ENCODE results near the gene ARHGAP44. TPM values are rescaled to one million over a fixed set of nuclear protein-coding genes. Genes with fewer than 3 reads are reported as not detected.

ARHGAP44 gene
- total and polyA plus RNA-seq, 2 experiments from 2014 or later: 5.8 to 16.4 TPM

DNA sequence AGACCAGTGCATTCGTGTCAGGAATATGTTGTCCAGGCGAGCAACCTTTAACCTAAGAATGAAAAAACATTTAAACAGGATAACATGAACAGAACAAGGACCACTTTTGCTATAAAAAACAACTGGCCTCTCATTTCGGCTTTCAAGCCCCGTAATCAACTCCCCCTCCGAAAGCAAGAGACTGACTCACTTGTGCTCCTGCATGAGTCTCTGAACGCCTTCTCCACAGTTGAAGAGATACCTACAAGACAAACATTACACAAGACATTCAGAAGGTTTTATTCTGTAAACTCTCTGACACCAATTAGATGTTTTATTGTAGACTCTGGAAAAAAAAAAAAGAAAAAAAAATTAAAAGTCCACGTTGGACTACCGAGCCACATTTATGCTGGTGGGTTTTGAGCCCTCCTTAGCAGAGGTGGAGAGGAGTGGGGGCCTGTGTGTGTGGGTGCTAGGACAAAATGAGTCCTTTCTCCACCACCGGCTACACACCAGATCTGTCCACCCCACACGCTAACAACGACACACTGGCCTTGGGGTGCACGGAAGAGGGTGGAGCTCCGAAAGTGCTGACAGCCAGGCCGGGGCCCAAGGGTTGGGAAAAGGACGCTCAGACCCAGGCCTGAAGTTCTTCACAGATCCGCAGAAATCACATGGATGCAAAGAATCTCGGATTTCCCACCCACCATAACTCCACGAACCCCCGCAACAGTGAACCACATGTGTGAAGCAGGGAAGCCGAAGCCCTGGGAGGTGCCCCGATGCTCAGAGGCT, 227.8 kb downstream of the ARHGAP44 start:
- Mint-ChIP-seq H3K4me1 (peaks cover 4% of the 10 kb centered on the region; the same call in 1 of the 3 replicates), H3K27ac (peak overlapping the region; percentile 89), H3K36me3 (ENCODE audit: low read depth) (peaks cover 48% of the 10 kb centered on the region), H3K27me3 (ENCODE audit: insufficient read depth, low read depth, poor library complexity) (no peaks in the 10 kb centered on the region), H3K9me3 (no peaks in the 10 kb centered on the region), H3K4me3 (peak overlapping the region; percentile 95)
- H3K9me2 ChIP-seq (ENCODE audit: insufficient read depth): no peaks in the 10 kb centered on the region
- peaks cover 42% of the 10 kb centered on the region for H3K36me3 ChIP-seq (ENCODE audit: insufficient read depth)
- H3K27me3 ChIP-seq (ENCODE audit: insufficient read depth): no peaks in the 10 kb centered on the region
- no peaks in the 10 kb centered on the region for H3K4me1 ChIP-seq (ENCODE audit: insufficient read depth)
- peak overlapping the region; percentile 91 for H3K4me2 ChIP-seq
- DNase-seq (ENCODE audit: low spot score) (no peak), ATAC-seq (peak; percentile 22)
- peaks cover 9% of the 10 kb centered on the region; the same call in 1 of the 2 replicates for H4K20me1 ChIP-seq (replicated peaks; ENCODE audit: insufficient read depth)
- peak overlapping the region; percentile 94 for H3K4me3 ChIP-seq
- peak overlapping the region; percentile 83; the same call in 1 of the 2 replicates for H2AFZ ChIP-seq
- no peak for TF ChIP-seq STAT1 (IDR thresholded peaks at IDR 0.05; ENCODE audit: unreplicated experiment)
- TF ChIP-seq, protein P1, sequence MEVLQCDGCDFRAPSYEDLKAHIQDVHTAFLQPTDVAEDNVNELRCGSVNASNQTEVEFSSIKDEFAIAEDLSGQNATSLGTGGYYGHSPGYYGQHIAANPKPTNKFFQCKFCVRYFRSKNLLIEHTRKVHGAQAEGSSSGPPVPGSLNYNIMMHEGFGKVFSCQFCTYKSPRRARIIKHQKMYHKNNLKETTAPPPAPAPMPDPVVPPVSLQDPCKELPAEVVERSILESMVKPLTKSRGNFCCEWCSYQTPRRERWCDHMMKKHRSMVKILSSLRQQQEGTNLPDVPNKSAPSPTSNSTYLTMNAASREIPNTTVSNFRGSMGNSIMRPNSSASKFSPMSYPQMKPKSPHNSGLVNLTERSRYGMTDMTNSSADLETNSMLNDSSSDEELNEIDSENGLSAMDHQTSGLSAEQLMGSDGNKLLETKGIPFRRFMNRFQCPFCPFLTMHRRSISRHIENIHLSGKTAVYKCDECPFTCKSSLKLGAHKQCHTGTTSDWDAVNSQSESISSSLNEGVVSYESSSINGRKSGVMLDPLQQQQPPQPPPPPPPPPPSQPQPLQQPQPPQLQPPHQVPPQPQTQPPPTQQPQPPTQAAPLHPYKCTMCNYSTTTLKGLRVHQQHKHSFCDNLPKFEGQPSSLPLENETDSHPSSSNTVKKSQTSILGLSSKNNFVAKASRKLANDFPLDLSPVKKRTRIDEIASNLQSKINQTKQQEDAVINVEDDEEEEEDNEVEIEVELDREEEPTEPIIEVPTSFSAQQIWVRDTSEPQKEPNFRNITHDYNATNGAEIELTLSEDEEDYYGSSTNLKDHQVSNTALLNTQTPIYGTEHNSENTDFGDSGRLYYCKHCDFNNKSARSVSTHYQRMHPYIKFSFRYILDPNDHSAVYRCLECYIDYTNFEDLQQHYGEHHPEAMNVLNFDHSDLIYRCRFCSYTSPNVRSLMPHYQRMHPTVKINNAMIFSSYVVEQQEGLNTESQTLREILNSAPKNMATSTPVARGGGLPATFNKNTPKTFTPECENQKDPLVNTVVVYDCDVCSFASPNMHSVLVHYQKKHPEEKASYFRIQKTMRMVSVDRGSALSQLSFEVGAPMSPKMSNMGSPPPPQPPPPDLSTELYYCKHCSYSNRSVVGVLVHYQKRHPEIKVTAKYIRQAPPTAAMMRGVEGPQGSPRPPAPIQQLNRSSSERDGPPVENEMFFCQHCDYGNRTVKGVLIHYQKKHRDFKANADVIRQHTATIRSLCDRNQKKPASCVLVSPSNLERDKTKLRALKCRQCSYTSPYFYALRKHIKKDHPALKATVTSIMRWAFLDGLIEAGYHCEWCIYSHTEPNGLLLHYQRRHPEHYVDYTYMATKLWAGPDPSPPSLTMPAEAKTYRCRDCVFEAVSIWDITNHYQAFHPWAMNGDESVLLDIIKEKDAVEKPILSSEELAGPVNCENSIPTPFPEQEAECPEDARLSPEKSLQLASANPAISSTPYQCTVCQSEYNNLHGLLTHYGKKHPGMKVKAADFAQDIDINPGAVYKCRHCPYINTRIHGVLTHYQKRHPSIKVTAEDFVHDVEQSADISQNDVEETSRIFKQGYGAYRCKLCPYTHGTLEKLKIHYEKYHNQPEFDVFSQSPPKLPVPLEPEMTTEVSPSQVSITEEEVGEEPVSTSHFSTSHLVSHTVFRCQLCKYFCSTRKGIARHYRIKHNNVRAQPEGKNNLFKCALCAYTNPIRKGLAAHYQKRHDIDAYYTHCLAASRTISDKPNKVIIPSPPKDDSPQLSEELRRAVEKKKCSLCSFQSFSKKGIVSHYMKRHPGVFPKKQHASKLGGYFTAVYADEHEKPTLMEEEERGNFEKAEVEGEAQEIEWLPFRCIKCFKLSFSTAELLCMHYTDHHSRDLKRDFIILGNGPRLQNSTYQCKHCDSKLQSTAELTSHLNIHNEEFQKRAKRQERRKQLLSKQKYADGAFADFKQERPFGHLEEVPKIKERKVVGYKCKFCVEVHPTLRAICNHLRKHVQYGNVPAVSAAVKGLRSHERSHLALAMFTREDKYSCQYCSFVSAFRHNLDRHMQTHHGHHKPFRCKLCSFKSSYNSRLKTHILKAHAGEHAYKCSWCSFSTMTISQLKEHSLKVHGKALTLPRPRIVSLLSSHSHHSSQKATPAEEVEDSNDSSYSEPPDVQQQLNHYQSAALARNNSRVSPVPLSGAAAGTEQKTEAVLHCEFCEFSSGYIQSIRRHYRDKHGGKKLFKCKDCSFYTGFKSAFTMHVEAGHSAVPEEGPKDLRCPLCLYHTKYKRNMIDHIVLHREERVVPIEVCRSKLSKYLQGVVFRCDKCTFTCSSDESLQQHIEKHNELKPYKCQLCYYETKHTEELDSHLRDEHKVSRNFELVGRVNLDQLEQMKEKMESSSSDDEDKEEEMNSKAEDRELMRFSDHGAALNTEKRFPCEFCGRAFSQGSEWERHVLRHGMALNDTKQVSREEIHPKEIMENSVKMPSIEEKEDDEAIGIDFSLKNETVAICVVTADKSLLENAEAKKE (CRISPR knock-in tag; IDR thresholded peaks at IDR 0.05): no peak
- TF ChIP-seq CREB1 (CRISPR knock-in tag; IDR thresholded peaks at IDR 0.05; ENCODE audit: low read depth): no peak
- no peak for TF ChIP-seq NANOG (IDR thresholded peaks at IDR 0.05; ENCODE audit: borderline replicate concordance)
- TF ChIP-seq, protein P2, sequence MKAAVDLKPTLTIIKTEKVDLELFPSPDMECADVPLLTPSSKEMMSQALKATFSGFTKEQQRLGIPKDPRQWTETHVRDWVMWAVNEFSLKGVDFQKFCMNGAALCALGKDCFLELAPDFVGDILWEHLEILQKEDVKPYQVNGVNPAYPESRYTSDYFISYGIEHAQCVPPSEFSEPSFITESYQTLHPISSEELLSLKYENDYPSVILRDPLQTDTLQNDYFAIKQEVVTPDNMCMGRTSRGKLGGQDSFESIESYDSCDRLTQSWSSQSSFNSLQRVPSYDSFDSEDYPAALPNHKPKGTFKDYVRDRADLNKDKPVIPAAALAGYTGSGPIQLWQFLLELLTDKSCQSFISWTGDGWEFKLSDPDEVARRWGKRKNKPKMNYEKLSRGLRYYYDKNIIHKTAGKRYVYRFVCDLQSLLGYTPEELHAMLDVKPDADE (IDR thresholded peaks at IDR 0.05): no peak
- no peak for TF ChIP-seq JUNB (IDR thresholded peaks at IDR 0.05; ENCODE audit: unreplicated experiment)
- TF ChIP-seq, protein P3, sequence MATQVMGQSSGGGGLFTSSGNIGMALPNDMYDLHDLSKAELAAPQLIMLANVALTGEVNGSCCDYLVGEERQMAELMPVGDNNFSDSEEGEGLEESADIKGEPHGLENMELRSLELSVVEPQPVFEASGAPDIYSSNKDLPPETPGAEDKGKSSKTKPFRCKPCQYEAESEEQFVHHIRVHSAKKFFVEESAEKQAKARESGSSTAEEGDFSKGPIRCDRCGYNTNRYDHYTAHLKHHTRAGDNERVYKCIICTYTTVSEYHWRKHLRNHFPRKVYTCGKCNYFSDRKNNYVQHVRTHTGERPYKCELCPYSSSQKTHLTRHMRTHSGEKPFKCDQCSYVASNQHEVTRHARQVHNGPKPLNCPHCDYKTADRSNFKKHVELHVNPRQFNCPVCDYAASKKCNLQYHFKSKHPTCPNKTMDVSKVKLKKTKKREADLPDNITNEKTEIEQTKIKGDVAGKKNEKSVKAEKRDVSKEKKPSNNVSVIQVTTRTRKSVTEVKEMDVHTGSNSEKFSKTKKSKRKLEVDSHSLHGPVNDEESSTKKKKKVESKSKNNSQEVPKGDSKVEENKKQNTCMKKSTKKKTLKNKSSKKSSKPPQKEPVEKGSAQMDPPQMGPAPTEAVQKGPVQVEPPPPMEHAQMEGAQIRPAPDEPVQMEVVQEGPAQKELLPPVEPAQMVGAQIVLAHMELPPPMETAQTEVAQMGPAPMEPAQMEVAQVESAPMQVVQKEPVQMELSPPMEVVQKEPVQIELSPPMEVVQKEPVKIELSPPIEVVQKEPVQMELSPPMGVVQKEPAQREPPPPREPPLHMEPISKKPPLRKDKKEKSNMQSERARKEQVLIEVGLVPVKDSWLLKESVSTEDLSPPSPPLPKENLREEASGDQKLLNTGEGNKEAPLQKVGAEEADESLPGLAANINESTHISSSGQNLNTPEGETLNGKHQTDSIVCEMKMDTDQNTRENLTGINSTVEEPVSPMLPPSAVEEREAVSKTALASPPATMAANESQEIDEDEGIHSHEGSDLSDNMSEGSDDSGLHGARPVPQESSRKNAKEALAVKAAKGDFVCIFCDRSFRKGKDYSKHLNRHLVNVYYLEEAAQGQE (IDR thresholded peaks at IDR 0.05; ENCODE audit: unreplicated experiment): no peak
- peaks cover 5% of the 10 kb centered on the region; the same call in 1 of the 2 replicates for H3F3A ChIP-seq (replicated peaks; ENCODE audit: low read depth)
- H3K79me2 ChIP-seq (replicated peaks; ENCODE audit: insufficient read depth): peaks cover 26% of the 10 kb centered on the region
- peak overlapping the region; percentile 89 for H3K27ac ChIP-seq (ENCODE audit: low read depth)

Measured in GM23338 (cell line).